G401 (cell line): ENCODE measurements around the gene PVRIG. TPM values are rescaled to one million over a fixed set of nuclear protein-coding genes. Genes with fewer than 3 reads are reported as not detected.
"Not testable (repeated sequence)": the region's sequence is repeated elsewhere in the genome, so short reads cannot be mapped to it uniquely, and the experiment has no call there.

Experiments used
- DNase-seq: peaks from one replicate; pipeline ENCODE4 v3.0.0-alpha.2; 2015; ENCODE audit warnings: low spot score
- in situ Hi-C: cut with HindIII; loops from 2 replicates; pipeline ENCODE4 v1.10.0; 2016; ENCODE audit warnings: low sequenced_read_pairs, mixed read lengths
- total RNA-seq: library from RNA; depleted of rRNA; stranded (reverse); fragments of >200 nt; shearing (Covaris generic); gene quantifications from 2 replicates; pipeline ENCODE4 v1.2.3, GENCODE V29; 2014

Gene PVRIG
- total RNA-seq, 1 experiment from 2014 or later, result not detected

DNA sequence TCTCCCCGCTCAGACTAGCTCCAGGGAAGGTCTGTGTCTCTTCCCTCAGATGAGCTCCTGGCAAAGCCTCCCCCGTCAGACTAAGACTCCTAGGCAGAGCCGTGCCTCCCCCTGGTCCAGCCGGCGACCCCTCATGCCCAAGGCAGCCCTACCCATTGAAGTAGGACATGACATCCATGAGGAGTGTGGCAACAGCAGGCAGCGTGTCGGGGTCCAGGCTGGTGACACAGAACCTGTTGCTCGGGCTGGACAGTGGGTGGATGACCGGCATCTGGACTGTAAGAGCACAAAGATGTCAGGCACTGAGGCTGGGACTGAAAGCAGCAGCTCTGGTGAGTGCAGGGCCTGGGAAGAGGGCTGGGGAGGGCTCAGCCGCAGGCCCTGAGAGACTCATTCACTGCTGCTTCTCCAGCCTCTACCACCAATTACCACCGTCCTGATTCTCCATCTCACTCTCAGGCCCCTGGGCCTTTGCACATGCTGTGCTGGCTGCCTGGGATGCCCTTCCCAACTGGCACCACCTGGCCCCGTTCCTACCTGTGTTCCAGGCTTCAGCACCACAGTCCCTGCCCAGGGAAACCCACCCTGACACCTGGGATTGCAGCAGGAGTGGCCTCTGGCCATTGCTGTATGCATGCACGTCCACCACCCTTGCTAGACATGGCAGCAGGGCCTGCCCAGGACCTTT, 2.8 kb downstream of the PVRIG start:
- no peak for DNase-seq
- in situ Hi-C loops, result no loop called here

DNA sequence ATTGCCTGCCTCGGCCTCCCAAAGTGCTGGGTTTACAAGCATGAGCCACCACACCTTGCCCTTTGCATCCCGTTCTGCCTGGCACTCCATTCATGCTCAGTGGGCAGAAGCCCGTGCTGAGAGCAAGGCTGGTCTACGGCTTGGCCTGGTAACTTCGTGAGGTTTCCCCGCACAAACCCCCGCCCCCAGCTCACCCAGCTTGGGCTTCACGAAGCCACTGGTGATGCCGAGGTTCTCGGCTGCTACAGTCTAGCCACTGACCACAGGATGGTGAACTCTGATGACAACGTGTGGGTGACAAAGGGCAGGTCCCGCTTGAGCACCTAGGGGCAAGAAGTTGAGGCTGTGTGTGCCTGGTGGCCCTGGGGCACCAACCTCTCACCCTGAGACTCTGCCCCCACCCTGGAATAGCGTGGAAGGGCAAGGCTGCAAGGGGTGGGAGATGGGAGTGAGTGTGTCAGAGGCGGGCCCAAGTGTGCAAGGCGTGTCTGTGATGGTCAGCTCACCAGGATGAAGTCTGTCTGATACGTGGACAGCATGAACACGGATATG, 3.7 kb downstream of the PVRIG start:
- DNase-seq, in situ Hi-C loops: not testable (repeated sequence)

DNA sequence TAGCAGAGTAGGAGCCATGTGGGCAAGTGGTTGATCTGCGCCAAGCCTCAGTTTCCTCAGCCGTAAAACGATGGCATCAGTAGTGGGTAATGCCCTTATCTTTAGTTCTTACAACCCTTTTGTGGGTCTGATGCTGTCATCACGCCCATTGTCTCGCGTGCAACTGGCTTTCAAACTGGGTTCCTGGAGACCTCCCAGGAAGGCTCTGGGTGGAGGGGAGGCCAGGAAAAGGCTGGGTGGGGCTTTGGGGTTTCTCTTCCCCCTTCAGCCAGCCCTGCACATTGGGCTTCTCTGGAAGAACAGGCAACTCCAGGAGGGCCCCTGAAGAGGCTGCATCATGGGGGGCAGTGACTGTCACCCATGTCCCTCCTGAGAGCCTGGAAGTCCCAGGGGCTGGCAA, 5.1 kb downstream of the PVRIG start:
- DNase-seq, in situ Hi-C loops: not testable (repeated sequence)

DNA sequence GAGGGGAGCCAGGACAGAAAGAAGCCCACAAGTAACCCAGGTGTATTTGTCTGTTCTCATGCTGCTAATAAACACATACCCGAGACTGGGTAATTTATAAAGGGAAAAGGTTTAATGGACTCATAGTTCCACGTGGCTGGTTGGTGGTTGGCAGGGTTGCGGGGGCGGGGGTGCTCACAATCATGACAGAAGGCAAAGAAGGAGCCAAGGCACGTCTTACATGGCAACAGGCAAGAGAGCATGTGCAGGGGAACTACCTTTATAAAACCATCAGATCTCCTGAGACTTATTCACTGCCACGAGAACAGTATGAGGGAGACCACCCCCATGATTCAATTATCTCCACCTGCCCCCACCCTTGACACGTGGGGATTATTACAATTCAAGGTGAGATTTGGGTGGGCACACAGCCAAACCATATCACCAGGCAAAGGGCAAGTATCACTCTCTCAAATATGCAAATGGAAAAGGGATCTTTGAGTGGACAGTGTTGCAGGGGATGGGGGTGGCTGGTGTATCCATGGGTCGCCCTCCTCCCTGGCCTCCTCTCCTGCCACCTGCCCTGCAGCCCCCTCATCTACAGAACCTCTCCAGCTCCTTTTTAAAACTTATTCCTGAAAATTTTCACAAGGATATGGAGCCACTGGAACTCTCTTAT, 15.0 kb downstream of the PVRIG start:
- in situ Hi-C loops, DNase-seq: not testable (repeated sequence)

DNA sequence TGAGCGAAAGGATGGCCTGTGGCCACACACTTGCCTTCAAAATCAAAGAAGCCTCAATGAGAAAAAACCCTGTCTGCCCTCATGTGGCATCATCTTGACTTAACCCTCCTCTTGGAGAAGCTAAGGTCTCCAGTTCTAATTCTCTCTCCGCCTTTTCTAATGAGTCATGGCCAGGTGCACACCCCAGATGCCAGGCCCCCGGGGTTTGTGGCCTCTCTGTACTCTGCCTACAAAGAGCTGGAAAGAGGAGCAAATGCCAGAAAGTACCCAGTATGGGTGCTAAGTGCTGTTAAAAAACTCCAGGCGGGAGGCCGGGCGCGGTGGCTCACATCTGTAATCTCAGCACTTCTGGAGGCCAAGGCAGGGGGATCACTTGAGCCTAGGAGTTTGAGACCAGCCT, 20.2 kb downstream of the PVRIG start:
- DNase-seq, in situ Hi-C loops: not testable (repeated sequence)

DNA sequence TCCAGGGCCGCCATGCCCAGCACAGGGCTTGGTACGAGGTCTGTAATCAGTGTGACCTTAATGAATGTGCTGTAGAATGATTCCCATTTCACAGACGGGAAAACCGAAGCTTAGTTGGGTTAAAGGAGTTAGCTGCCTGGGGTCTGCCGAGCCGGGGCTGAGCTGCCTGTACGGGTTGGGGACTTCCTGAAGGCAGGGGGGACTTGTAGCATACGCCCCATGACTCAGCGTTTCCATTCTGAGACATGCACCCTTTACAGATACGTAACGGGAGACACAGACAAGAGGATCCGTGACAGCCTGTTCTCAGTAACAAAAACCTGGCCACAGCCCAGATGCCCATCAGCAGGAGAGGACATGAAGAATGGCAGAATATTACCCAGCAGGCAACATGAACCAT, 23.6 kb downstream of the PVRIG start:
- DNase-seq, result peak; percentile 56
- in situ Hi-C loops, result not testable (repeated sequence)

DNA sequence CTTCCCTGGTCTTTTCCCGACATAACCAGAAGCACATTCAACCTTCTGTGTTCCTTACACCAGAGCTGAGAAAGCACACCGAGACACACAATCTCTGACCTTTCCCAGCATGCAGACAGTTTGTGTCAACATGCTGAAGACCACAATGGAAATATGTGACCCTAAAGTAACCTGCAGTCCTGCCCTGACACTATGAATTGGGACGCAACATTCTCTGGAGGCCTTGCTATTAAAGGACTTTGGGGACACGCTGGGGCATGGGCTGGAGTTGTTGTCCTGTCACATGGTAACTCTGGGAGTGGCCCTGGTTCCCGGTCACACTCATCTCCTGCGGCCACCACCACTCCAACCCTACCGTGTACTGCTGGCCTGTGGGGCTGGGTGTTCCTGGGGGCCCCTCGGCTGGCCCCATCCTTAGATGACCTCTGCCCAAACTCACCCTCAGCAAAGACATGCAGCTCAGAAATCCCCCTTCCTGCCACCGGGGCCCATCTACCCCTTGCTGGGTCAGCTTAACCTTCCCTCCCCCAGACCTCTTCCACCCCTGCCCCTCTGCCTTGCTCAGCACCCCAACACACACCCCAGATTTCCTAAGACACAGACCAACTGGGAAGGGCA, 25.3 kb downstream of the PVRIG start:
- DNase-seq, in situ Hi-C loops: not testable (repeated sequence)

DNA sequence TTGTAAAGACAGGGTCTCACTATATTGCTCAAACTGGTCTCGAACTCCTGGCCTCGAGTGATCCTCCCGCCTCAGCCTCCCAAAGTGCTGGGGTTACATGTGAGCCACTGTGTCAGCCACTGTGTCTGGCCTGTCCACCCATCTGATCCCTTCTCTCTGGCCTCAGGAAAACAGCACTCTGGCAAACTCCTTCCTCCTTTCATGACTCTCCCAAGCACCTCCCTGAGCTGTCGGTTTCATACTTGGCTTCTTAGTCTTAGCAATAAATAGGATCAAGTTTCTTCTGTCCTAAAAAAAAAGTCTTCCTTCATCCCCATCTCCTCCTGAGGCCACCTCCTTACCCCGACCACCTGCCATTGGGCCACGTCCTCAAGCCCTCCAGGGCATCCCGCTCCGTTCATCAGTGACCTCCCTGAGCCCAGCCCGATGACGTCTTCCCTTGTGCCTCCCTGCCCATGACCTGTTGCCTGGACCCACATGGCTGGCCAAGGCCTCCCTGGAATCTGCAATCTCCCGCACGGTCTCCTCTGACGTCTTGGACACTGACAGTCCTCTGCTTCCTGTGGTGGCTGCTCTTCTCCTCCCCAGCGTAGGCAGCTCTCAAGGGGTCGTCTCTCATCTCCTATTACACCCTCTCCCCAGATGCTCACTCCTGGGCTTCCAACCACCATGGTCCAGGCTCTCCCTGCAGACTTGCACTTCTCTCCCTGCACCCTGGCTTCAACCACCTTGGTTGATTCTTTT, 26.5 kb downstream of the PVRIG start:
- DNase-seq, in situ Hi-C loops: not testable (repeated sequence)

DNA sequence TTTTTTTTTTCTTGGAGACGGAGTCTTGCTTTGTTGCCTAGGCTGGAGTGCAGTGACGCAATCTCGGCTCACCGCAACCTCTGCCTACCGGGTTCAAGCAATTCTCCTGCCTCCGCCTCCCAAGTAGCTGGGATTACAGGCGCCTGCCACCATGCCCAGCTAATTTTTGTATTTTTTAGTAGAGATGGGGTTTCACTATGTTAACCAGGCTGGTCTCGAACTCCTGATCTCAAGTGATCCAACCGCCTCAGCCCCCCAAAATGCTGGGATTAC, 27.1 kb downstream of the PVRIG start:
- in situ Hi-C loops, DNase-seq: not testable (repeated sequence)

DNA sequence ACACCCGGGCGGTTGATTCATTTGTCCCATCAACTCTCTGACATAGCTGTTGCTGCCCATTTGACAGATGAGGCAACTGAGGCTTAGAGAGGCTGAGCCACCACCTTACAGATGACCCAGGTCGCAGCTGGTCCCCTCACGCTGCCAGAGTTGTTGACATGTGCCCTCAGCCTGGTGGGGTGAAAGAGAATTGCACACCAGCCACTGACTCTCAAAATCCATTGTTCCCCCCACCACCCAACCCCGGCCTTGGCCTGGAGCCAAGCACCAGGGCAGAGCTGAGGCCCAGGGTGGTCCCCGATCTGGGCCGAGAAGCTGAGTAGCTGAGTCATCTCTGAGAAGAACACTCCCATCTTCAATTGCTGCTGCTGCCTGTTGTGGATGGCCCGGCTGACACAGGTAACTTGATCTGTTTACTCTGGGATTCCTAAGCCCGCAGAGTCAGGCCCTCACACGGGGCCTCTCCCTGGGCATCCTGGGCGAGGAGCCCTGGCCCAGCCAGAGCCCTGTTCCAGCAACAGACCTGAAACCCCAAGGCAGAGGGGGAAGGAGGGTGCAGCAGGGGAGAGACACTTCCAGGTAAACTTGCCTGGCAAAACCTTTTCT, 27.5 kb downstream of the PVRIG start:
- in situ Hi-C loops, result no loop called here
- DNase-seq, result peak; percentile 11

DNA sequence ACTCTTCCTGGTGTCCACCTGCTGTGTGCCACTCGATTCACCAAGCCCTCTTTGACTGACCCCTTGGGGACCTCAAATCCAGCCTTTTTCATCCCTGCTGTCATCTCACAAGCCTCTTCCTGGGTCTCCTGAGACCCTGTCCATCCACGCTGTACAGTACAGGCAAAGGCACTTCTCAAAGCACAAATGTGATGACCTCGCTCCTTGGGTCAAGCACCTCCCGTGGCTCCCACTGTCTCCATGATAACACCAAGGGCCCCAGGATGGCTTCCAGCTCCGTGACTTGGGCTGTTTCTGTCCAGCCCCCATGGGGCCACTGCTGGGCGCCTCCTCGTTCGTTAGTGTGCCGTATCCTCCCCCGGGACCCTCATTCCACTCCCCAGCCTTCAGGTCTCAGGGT, 28.7 kb downstream of the PVRIG start:
- in situ Hi-C loops, result no loop called here
- DNase-seq, result no peak

DNA sequence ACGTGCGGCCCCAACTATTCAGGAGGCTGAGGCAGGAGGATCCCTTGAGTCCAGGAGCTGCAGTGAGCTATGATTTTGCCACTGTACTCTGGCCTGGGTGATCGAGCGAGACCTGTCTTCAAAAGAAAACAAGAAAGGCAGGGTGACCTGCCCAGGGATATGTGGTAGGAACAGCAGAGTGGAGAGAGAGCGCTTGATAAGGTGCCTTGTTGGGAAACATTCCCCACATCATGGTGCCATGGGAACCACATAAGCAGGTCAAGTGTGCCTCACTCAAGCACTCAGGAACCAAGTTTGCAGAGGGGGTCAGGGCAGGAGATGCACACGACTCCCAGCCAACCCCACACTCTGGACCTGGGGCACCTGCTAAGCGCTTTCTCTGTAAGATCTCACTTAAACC, 37.3 kb downstream of the PVRIG start:
- in situ Hi-C loops, result no loop called here
- no peak for DNase-seq

DNA sequence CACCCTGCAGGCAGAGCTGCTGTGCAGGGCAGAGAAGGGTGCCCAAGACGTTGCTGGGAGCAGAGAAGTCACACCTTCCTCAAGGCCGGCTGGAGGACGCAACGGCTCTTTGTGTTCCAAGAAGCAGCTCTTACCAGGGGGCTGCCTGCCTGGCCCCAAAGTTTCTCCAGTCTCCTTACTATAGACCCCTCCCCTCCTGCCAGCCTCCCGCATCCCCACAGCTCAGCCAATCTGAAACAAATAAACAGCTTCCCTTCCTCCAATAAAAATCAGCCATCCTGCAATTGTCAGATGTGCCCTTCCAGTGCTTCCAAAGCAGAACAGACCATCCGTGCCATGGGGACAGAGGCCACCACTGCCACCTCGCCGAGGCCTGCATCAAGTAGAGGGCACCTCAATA, 40.2 kb downstream of the PVRIG start:
- in situ Hi-C loops, result not testable (repeated sequence)
- peak; percentile 12 for DNase-seq

DNA sequence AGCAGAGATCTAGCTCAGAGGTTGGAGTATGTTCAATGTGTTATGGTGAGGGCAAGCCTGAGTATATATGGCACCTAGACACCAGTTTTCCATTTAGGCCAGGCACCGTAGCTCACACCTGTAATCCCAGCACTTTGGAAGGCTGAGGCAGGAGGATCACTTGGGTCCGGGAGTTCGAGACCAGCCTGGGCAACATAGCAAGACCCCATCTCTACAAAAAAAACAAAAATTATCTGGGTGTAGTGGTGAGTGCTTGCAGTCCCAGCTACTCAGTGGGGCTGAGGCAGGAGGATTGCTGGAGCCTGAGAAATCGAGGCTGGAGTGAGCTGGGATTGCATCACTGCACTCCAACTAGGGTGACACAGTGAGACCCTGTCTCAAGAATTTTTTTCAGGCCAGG, 43.1 kb downstream of the PVRIG start:
- in situ Hi-C loops, DNase-seq: not testable (repeated sequence)

DNA sequence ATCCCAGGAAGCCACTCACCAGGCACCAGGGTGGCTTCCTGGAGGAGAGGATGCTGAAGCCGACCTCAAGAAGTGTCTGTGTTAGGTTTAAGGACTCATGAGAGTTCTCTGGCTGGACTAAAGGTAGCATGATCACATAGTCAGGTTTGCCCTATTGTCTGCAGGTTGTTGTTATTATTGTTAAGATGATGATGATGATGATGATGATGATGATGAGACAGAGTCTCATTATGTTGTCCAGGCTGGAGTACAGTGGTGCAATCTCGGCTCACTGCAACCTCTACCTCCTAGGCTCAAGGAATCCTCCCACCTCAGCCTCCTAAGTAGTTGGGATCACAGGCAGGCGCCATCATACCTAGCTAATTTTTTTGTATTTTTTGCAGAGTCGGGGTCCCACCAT, 44.5 kb downstream of the PVRIG start:
- DNase-seq, in situ Hi-C loops: not testable (repeated sequence)

DNA sequence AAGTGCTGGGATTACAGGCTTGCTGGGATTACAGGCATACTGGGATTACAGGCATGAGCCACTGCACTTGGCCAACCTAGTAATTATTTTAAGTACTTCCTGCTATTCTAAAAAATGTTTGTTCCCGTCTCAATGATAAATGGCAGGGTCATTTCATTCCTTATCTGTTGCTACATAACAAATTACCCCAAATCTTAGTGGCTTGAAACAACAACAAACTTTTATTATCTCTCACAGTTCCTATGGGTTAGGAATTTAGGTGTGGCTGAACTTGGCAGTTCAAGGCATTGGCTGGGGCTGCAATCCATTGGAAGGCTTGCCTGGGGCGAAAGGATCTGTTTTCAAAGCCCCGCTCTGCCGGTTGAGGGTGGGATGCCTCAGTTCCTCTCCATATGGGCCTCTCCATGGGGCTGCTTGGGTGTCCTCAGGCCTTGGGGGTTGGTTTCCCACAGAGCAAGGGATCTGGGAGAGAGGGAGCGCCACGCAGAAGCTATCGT, 45.0 kb downstream of the PVRIG start:
- DNase-seq, in situ Hi-C loops: not testable (repeated sequence)

DNA sequence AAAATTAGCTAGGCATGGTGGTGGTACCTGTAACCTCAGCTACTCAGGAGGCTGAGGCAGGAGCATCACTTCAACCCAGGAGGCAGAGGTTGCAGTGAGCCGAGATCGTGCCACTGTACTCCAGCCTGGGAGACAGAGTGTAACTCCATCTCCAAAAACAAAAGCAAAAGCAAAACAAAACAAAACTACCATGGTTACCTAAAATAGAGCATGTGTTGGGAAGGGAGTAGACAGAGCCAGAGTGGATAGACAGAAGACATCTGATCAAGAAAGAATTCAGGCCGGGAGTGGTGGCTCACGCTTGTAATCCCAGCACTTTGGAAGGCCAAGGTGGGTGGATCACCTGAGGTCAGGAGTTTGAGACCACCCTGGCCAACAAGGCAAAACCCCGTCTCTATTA, 46.1 kb downstream of the PVRIG start:
- DNase-seq, in situ Hi-C loops: not testable (repeated sequence)

DNA sequence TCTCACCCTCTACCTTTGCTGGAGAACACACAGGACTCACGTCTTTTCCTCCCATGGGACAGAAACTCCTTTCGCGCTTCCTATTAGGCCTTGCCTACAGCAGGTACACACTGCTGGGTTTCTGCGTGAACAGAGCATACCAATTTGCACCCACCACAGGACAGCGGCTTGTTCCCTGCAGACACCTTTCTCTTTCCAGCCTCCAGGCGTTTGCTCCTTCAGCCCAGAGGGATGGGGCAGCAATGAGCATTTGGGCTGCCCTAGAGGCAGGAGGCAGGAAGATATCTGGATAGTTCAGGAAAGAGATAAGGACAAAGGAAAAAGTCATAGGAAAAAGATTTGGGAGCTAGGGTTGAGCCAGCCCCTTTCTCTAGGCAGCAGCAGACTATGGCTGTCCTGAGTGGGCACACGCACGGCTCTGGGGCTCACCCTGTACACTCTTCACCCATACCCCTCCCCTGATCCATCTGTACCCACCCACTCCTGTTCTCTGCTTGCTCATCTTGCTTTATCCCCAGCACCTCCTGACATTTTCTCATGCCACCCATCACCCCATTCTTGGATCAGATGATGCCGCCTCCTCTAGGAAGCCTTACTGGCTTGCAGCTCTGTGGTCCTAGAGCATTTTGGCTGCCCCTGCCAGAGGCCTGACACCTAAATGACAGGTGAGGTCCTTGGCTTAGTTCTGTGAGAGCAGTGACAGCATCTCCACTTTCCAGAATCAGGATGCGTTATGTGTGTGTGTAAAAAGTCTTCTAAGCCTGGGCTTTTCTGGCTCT, 47.0 kb downstream of the PVRIG start:
- in situ Hi-C loops, result no loop called here

More for the DNA sequence above, 47.0 kb downstream of the PVRIG start:
- DNase-seq, result no peak
